H9 (cell line): ENCODE measurements around the gene PCBP1. TPM values are rescaled to one million over a fixed set of nuclear protein-coding genes. Genes with fewer than 3 reads are reported as not detected.

ENCODE experiments used
- DNase-seq: peaks from one replicate; pipeline ENCODE4 v3.0.0-alpha.2; 2017
- H2AFZ ChIP-seq: one replicate; pipeline ENCODE4 v1.6.1; 2013; ENCODE audit warnings: mild to moderate bottlenecking, low read length, control low read depth, moderate library complexity
- H2AK5ac ChIP-seq: 2 replicates; pipeline ENCODE4 v1.6.1; 2013; ENCODE audit warnings: low read length, control low read depth, mixed read lengths; ENCODE audit not compliant: insufficient read length
- H2BK120ac ChIP-seq: one replicate; pipeline ENCODE4 v1.6.1; 2013; ENCODE audit warnings: low read depth, mild to moderate bottlenecking, low read length, control low read depth, inconsistent platforms; ENCODE audit not compliant: poor library complexity, severe bottlenecking
- H2BK12ac ChIP-seq: 2 replicates; pipeline ENCODE4 v1.6.1; 2013; ENCODE audit warnings: low read length, control low read depth, mixed read lengths, low read depth; ENCODE audit not compliant: insufficient read length
- H2BK15ac ChIP-seq: 2 replicates; pipeline ENCODE4 v1.6.1; 2013; ENCODE audit warnings: low read depth, low read length, control low read depth
- H2BK20ac ChIP-seq: one replicate; pipeline ENCODE4 v1.6.1; 2013; ENCODE audit warnings: low read depth, mild to moderate bottlenecking, low read length, control low read depth, inconsistent platforms; ENCODE audit not compliant: poor library complexity, severe bottlenecking
- H2BK5ac ChIP-seq: 2 replicates; pipeline ENCODE4 v1.6.1; 2013; ENCODE audit warnings: low read length, control low read depth, mixed read lengths; ENCODE audit not compliant: insufficient read length
- H3K14ac ChIP-seq: 2 replicates; pipeline ENCODE4 v1.6.1; 2013; ENCODE audit warnings: low read length, control low read depth; ENCODE audit not compliant: insufficient read depth
- H3K18ac ChIP-seq: 2 replicates; pipeline ENCODE4 v1.6.1; 2013; ENCODE audit warnings: low read depth, mild to moderate bottlenecking, mixed read lengths, low read length, control low read depth; ENCODE audit not compliant: insufficient read length
- H3K23ac ChIP-seq: 2 replicates; pipeline ENCODE4 v1.6.1; 2013; ENCODE audit warnings: low read length, control low read depth, mixed read lengths, low read depth; ENCODE audit not compliant: insufficient read length
- H3K23me2 ChIP-seq: 2 replicates; pipeline ENCODE4 v1.6.1; 2013; ENCODE audit warnings: low read depth, mild to moderate bottlenecking, mixed read lengths, low read length, control low read depth; ENCODE audit not compliant: insufficient read length, poor library complexity, severe bottlenecking
- H3K27ac ChIP-seq: 2 replicates; pipeline ENCODE4 v1.5.1; 2013; ENCODE audit warnings: low read length, control low read depth, mixed read lengths, low read depth; ENCODE audit not compliant: insufficient read length
- H3K27me3 ChIP-seq: 2 replicates; pipeline ENCODE4 v1.6.1; 2013; ENCODE audit warnings: low read length, control low read depth, inconsistent platforms; ENCODE audit not compliant: insufficient read depth
- H3K4ac ChIP-seq: 2 replicates; pipeline ENCODE4 v1.6.1; 2013; ENCODE audit warnings: low read depth, mild to moderate bottlenecking, control low read depth, inconsistent platforms, low read length, moderate library complexity
- H3K4me1 ChIP-seq: 2 replicates; pipeline ENCODE4 v1.6.1; 2013; ENCODE audit warnings: low read length, control low read depth, inconsistent platforms; ENCODE audit not compliant: insufficient read depth
- H3K4me2 ChIP-seq: 2 replicates; pipeline ENCODE4 v1.6.1; 2013; ENCODE audit warnings: low read length, control low read depth, mixed read lengths; ENCODE audit not compliant: insufficient read length, insufficient read depth
- H3K56ac ChIP-seq: 2 replicates; pipeline ENCODE4 v1.6.1; 2013; ENCODE audit warnings: low read depth, mild to moderate bottlenecking, mixed read lengths, low read length, control low read depth; ENCODE audit not compliant: insufficient read length
- H3K79me1 ChIP-seq: 2 replicates; pipeline ENCODE4 v1.6.1; 2013; ENCODE audit warnings: low read depth, mild to moderate bottlenecking, moderate library complexity, low read length, control low read depth, inconsistent platforms; ENCODE audit not compliant: insufficient read depth, poor library complexity, severe bottlenecking
- H3K79me2 ChIP-seq: 2 replicates; pipeline ENCODE4 v1.6.1; 2013; ENCODE audit warnings: low read length, control low read depth, inconsistent platforms; ENCODE audit not compliant: insufficient read depth
- H3K9ac ChIP-seq: 2 replicates; pipeline ENCODE4 v1.6.1; 2013; ENCODE audit warnings: low read length, control low read depth, mixed read lengths; ENCODE audit not compliant: insufficient read length; ENCODE audit errors: extremely low read depth
- H3K9me3 ChIP-seq: one replicate; pipeline ENCODE4 v1.6.1; 2013; ENCODE audit warnings: low read depth, low read length, inconsistent platforms; ENCODE audit not compliant: control insufficient read depth
- H3T11ph ChIP-seq: one replicate; pipeline ENCODE4 v1.6.1; 2013; ENCODE audit warnings: mild to moderate bottlenecking, low read length, control low read depth, inconsistent platforms
- H4K20me1 ChIP-seq: one replicate; pipeline ENCODE4 v1.6.1; 2013; ENCODE audit not compliant: control insufficient read depth, insufficient read length, insufficient read depth
- H4K5ac ChIP-seq: 2 replicates; pipeline ENCODE4 v1.6.1; 2013; ENCODE audit warnings: low read depth, mild to moderate bottlenecking, mixed read lengths, low read length, control low read depth; ENCODE audit not compliant: insufficient read length
- H4K8ac ChIP-seq: replicated peaks from 2 replicates; pipeline ENCODE4 v1.6.1; 2013; ENCODE audit warnings: low read length, control low read depth, mixed read lengths, low read depth; ENCODE audit not compliant: insufficient read length
- H4K91ac ChIP-seq: 2 replicates; pipeline ENCODE4 v1.6.1; 2013; ENCODE audit warnings: low read depth, mild to moderate bottlenecking, moderate library complexity, mixed read lengths, low read length, control low read depth; ENCODE audit not compliant: insufficient read length
- H3K27ac Mint-ChIP-seq, 3 experiments: 2 replicates in 2 of 3; 3 replicates in 1 of 3; pipeline ENCODE4 v1.8.0; 2020 to 2021; ENCODE audit warnings: mixed read lengths in 3 of 3, mild to moderate bottlenecking in 1 of 3, moderate library complexity in 1 of 3
- H3K27me3 Mint-ChIP-seq: 2 replicates; pipeline ENCODE4 v1.8.0; 2021; ENCODE audit warnings: low read depth, mild to moderate bottlenecking, moderate library complexity, mixed read lengths
- H3K36me3 Mint-ChIP-seq, 3 experiments: 2 replicates in 2 of 3; 3 replicates in 1 of 3; pipeline ENCODE4 v1.8.0; 2020 to 2021; ENCODE audit warnings: low read depth in 3 of 3, mixed read lengths in 3 of 3; ENCODE audit not compliant: insufficient read depth in 1 of 3
- H3K4me1 Mint-ChIP-seq, 2 experiments: 2 replicates each; pipeline ENCODE4 v1.8.0; 2020; ENCODE audit warnings: mixed read lengths in 2 of 2
- H3K4me3 Mint-ChIP-seq, 2 experiments: 2 replicates in 1 of 2; 3 replicates in 1 of 2; pipeline ENCODE4 v1.8.0; 2020 to 2021; ENCODE audit warnings: mild to moderate bottlenecking in 2 of 2, mixed read lengths in 2 of 2, moderate library complexity in 1 of 2
- H3K9me3 Mint-ChIP-seq, 2 experiments: 2 replicates in 1 of 2; 3 replicates in 1 of 2; pipeline ENCODE4 v1.8.0; 2020; ENCODE audit warnings: mild to moderate bottlenecking in 2 of 2, mixed read lengths in 2 of 2, moderate library complexity in 1 of 2
- CTCF ChIP-seq: fragments of 200-600 bp; sonication (generic); conservative IDR thresholded peaks from 3 replicates; pipeline ENCODE4 v1.8.0; 2021; ENCODE audit warnings: antibody characterized with exemption, mild to moderate bottlenecking
- WGBS: extraction: QIAGEN DNeasy Blood & Tissue Kit; methylation state at CpG from one replicate; pipeline ENCODE4 v1.1.7; 2013; ENCODE audit warnings: missing lambda C conversion rate, low lambda C conversion rate, mixed read lengths; ENCODE audit not compliant: insufficient read length; ENCODE audit errors: extremely low coverage; 5-methylcytosine and 5-hydroxymethylcytosine counted together
- total RNA-seq: library from RNA; stranded (reverse); gene quantifications from 2 replicates; pipeline ENCODE4 v1.2.1, GENCODE V29; 2021

Gene PCBP1
- total RNA-seq, 1 experiment from 2014 or later = 457 TPM

DNA sequence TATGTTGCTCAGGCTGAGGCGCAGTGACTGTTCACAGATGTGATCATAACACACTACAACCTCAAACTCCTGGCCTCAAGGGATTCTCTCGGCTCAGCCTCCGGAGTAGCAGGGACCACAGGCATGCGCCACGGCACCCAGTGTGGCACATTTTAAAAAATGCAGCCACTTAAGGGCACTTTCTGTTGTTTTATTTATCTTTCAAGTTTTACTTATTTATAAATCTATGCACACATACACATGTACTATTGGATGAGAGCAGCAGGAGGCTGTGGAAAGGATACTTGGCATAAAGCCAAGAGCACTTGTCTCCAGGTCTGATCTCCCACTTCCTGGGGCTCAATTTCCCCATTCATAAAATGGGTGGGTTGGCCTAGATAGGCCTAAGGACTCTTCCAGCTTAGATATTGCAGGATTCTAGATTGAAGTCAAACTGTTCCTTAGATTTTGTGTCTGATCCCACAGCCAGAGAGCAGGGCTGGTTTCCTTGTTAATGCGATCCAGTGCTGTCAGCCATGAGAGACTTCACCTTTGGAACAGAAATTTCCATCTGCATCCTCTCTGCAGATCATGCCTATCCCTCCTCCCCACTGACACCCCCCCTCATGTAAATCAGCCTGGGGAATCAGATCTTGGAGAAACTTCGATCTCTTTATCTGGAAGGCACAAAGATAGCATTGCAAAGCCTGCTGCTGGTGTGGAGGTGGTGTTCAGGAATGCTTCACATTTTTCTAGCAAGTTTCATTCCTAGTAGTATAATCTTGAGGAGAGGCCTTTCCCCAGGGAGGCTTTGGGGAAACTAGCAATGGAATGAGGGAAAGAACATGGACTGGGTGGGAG is 24.7 kb downstream of the PCBP1 start:
- Histone ChIP-seq H3K27me3 (no peaks in the 10 kb centered on the region), H2BK15ac (no peak overlapping the region), H4K20me1 (no peaks in the 10 kb centered on the region), H3K9me3 (no peaks in the 10 kb centered on the region), H3K56ac (no peak overlapping the region), H2BK12ac (no peak overlapping the region), H3K27ac (no peak overlapping the region), H2BK5ac (no peak overlapping the region), H3K18ac (no peak overlapping the region), H4K5ac (no peak overlapping the region), H3K4me2 (no peak overlapping the region), H3K14ac (no peak overlapping the region), H2AK5ac (no peak overlapping the region), H4K8ac (no peak overlapping the region), H3K4me1 (peaks cover 3% of the 10 kb centered on the region), H3K4ac (no peak overlapping the region), H3K79me2 (no peaks in the 10 kb centered on the region), H3K9ac (no peak overlapping the region), H2AFZ (no peak overlapping the region), H3K79me1 (no peaks in the 10 kb centered on the region), H4K91ac (no peak overlapping the region), H2BK120ac (no peak overlapping the region), H3K23ac (no peak overlapping the region), H3T11ph (no peak overlapping the region), H3K23me2 (no peaks in the 10 kb centered on the region), H2BK20ac (no peak overlapping the region)
- no peaks in the 10 kb centered on the region for H3K9me3 Mint-ChIP-seq
- peak overlapping the region in 2 of 3 experiments; percentile 13 to 84; a peak in 5 of 7 replicates for H3K27ac Mint-ChIP-seq
- H3K27me3 Mint-ChIP-seq = no peaks in the 10 kb centered on the region
- no peaks in the 10 kb centered on the region for H3K36me3 Mint-ChIP-seq
- no peak for TF ChIP-seq CTCF
- no CpG with 5 or more reads among the region's 7 CpGs for WGBS
- DNase-seq = no peak
- no peak overlapping the region for H3K4me3 Mint-ChIP-seq
- peaks cover 46 to 52% of the 10 kb centered on the region in 2 experiments for H3K4me1 Mint-ChIP-seq
